Epithelial cell of proximal tubule (primary cell): ENCODE measurements around the gene TCF7L2. TPM values are rescaled to one million over a fixed set of nuclear protein-coding genes. Genes with fewer than 3 reads are reported as not detected.

Source experiments
- DNase-seq: peaks from one replicate; pipeline ENCODE4 v3.0.0-alpha.2; 2011; ENCODE audit warnings: low read depth
- H3K4me3 ChIP-seq: 2 replicates; pipeline ENCODE4 v1.5.1; 2011; ENCODE audit warnings: low read depth, mild to moderate bottlenecking, low read length
- CTCF ChIP-seq: conservative IDR thresholded peaks from 2 replicates; pipeline ENCODE4 v1.5.1; 2012; ENCODE audit warnings: low read depth, mild to moderate bottlenecking, low read length
- total RNA-seq: library from RNA; depleted of rRNA; stranded (reverse); fragments of >200 nt; gene quantifications from 2 replicates; pipeline ENCODE4 v1.2.3, GENCODE V29; 2015

The TCF7L2 gene
- total RNA-seq, 1 donor from 2014 or later: 5.4 TPM

- DNase-seq: no peak
- H3K4me3 ChIP-seq: no peak overlapping the region
- TF ChIP-seq CTCF: no peak
These were observed 70.4 kb downstream of the TCF7L2 start for GRCh38 chr10:113020475-113020753.

- TF ChIP-seq CTCF: no peak
- no peak overlapping the region for H3K4me3 ChIP-seq
- no peak for DNase-seq
These were observed 70.8 kb downstream of the TCF7L2 start for GRCh38 chr10:113020838-113021237.

GRCh38 chr10:113021268-113022040, 71.4 kb downstream of the TCF7L2 start:
- DNase-seq: no peak

GRCh38 chr10:113022265-113022664, 72.2 kb downstream of the TCF7L2 start:
- no peak overlapping the region for H3K4me3 ChIP-seq
- TF ChIP-seq CTCF: no peak
- no peak for DNase-seq

More at GRCh38 chr10:113021268-113022040, 71.4 kb downstream of the TCF7L2 start:
- no peak overlapping the region for H3K4me3 ChIP-seq
- TF ChIP-seq CTCF: no peak

GRCh38 chr10:113023017-113023416, 73.0 kb downstream of the TCF7L2 start:
- TF ChIP-seq CTCF: no peak
- H3K4me3 ChIP-seq: no peak overlapping the region
- DNase-seq: no peak

GRCh38 chr10:113024930-113025329, 74.9 kb downstream of the TCF7L2 start:
- TF ChIP-seq CTCF: no peak
- H3K4me3 ChIP-seq: no peak overlapping the region
- DNase-seq: no peak

GRCh38 chr10:113025487-113025886, 75.4 kb downstream of the TCF7L2 start:
- no peak overlapping the region for H3K4me3 ChIP-seq
- no peak for TF ChIP-seq CTCF
- no peak for DNase-seq
